GM18499 (cell line): ENCODE results near the gene BGLAP.

Experiments used
- ATAC-seq: cut with Tn5 transposase; IDR thresholded peaks from one replicate; pipeline ENCODE4 v1.9.1; 2021; ENCODE audit warnings: moderate number of reproducible peaks; ENCODE audit not compliant: insufficient read depth, unreplicated experiment

The BGLAP gene

GRCh38 chr1:156226116-156226538 lies 15.9 kb upstream of the BGLAP start:
- peak; percentile 52 for ATAC-seq

- ATAC-seq, result no peak
These were observed 15.2 kb upstream of the BGLAP start for GRCh38 chr1:156226782-156227181.

- no peak for ATAC-seq
These were observed 13.5 kb upstream of the BGLAP start for GRCh38 chr1:156228501-156228900.

GRCh38 chr1:156229809-156230472 lies 12.0 kb upstream of the BGLAP start:
- ATAC-seq, result no peak

GRCh38 chr1:156230473-156230837 lies 11.5 kb upstream of the BGLAP start:
- no peak for ATAC-seq

GRCh38 chr1:156232201-156232894 lies 9.6 kb upstream of the BGLAP start:
- ATAC-seq, result no peak

GRCh38 chr1:156233426-156234127 lies 8.4 kb upstream of the BGLAP start:
- no peak for ATAC-seq

- ATAC-seq, result no peak
These were observed 5.8 kb upstream of the BGLAP start for GRCh38 chr1:156236164-156236563.

- no peak for ATAC-seq
These were observed 3.7 kb upstream of the BGLAP start for GRCh38 chr1:156238248-156238647.

GRCh38 chr1:156241311-156241811 lies 623 bp upstream of the BGLAP start:
- ATAC-seq, result no peak

- no peak for ATAC-seq
These were observed 754 bp downstream of the BGLAP start for GRCh38 chr1:156242738-156243137.

- no peak for ATAC-seq
These were observed 2.1 kb downstream of the BGLAP start for GRCh38 chr1:156244126-156244525.

- ATAC-seq, result no peak
These were observed 2.7 kb downstream of the BGLAP start for GRCh38 chr1:156244712-156245111.

GRCh38 chr1:156245451-156246232 lies 3.7 kb downstream of the BGLAP start:
- ATAC-seq, result no peak

GRCh38 chr1:156246241-156246780 lies 4.3 kb downstream of the BGLAP start:
- ATAC-seq, result no peak

- ATAC-seq, result no peak
These were observed 4.9 kb downstream of the BGLAP start for GRCh38 chr1:156246781-156247459.

GRCh38 chr1:156247460-156248322 lies 5.7 kb downstream of the BGLAP start, which contains the start of gene PAQR6:
TSS of gene PAQR6 (minus strand) at chr1:156248056. CDS start at chr1:156246731, 1,325 bp downstream.
- no peak for ATAC-seq

- ATAC-seq, result no peak
These were observed 6.3 kb downstream of the BGLAP start for GRCh38 chr1:156248323-156248683.

GRCh38 chr1:156249593-156249992 lies 7.6 kb downstream of the BGLAP start:
- no peak for ATAC-seq
